Measurements from ENCODE around the gene S100A3. TPM values are rescaled to one million over a fixed set of nuclear protein-coding genes. Genes with fewer than 3 reads are reported as not detected.

S100A3 gene
- total RNA-seq, 1 donor from 2014 or later: not detected

GRCh38 chr1:153519242-153519641 lies 29.8 kb downstream of the S100A3 start:
- FAIRE-seq (no peak), DNase-seq (ENCODE audit: low spot score in 2 of 2) (no peak)

GRCh38 chr1:153515504-153516394 lies 33.3 kb downstream of the S100A3 start:
- DNase-seq (ENCODE audit: low spot score in 2 of 2) (no peak), FAIRE-seq (no peak)

GRCh38 chr1:153513666-153514065 lies 35.4 kb downstream of the S100A3 start:
- FAIRE-seq (no peak), DNase-seq (ENCODE audit: low spot score in 2 of 2) (no peak)

- FAIRE-seq (no peak), DNase-seq (ENCODE audit: low spot score in 2 of 2) (no peak)
These were observed 36.0 kb downstream of the S100A3 start for GRCh38 chr1:153513023-153513422.

GRCh38 chr1:153510984-153511410 lies 38.1 kb downstream of the S100A3 start:
- FAIRE-seq (no peak), DNase-seq (ENCODE audit: low spot score in 2 of 2) (peak; percentile 39 to 79)

- no peak for FAIRE-seq
- DNase-seq (ENCODE audit: low spot score in 2 of 2): peak in 1 of 2 donors; percentile 31
These were observed 39.2 kb downstream of the S100A3 start for GRCh38 chr1:153509729-153510354.

GRCh38 chr1:153509036-153509435 lies 40.0 kb downstream of the S100A3 start:
- FAIRE-seq: no peak
- DNase-seq (ENCODE audit: low spot score in 2 of 2): no peak

- no peak for DNase-seq (ENCODE audit: low spot score in 2 of 2)
- no peak for FAIRE-seq
These were observed 41.0 kb downstream of the S100A3 start for GRCh38 chr1:153507926-153508583.

GRCh38 chr1:153506831-153507413 lies 42.1 kb downstream of the S100A3 start:
- FAIRE-seq (no peak), DNase-seq (ENCODE audit: low spot score in 2 of 2) (no peak)

- no peak for FAIRE-seq
- no peak for DNase-seq (ENCODE audit: low spot score in 2 of 2)
These were observed 42.7 kb downstream of the S100A3 start for GRCh38 chr1:153506386-153506785.

GRCh38 chr1:153505576-153505975 lies 43.5 kb downstream of the S100A3 start:
- DNase-seq (ENCODE audit: low spot score in 2 of 2): no peak
- no peak for FAIRE-seq

GRCh38 chr1:153503766-153504165 lies 45.3 kb downstream of the S100A3 start:
- DNase-seq (ENCODE audit: low spot score in 2 of 2) (no peak), FAIRE-seq (no peak)

- DNase-seq (ENCODE audit: low spot score in 2 of 2) (no peak), FAIRE-seq (no peak)
These were observed 50.3 kb downstream of the S100A3 start for GRCh38 chr1:153498746-153499145.

Other genes starting within 250 kb of the S100A3 start
- gene PGLYRP3, start 236.3 kb downstream of the S100A3 start, total RNA-seq: not detected
- gene PGLYRP4, start 200.4 kb downstream of the S100A3 start, total RNA-seq: not detected
- gene S100A9, start 191.4 kb downstream of the S100A3 start, total RNA-seq: 28.9 TPM
- gene S100A12, start 173.6 kb downstream of the S100A3 start, total RNA-seq: 6.9 TPM
- gene S100A8, start 158.2 kb downstream of the S100A3 start, total RNA-seq: 7.3 TPM
- not detected for gene S100A7A, start 132.7 kb downstream of the S100A3 start, total RNA-seq
- gene S100A7, start 88.6 kb downstream of the S100A3 start, total RNA-seq: not detected
- gene S100A6, start 13.3 kb downstream of the S100A3 start, total RNA-seq: 9.8 TPM
- gene S100A5, start 8.3 kb downstream of the S100A3 start, total RNA-seq: not detected
- gene S100A4, start 3.5 kb downstream of the S100A3 start, total RNA-seq: 1.6 TPM
- not detected for gene S100A2, start 16.6 kb upstream of the S100A3 start, total RNA-seq
- 13.0 TPM for gene S100A16, start 63.9 kb upstream of the S100A3 start, total RNA-seq
- gene S100A14, start 67.1 kb upstream of the S100A3 start, total RNA-seq: not detected
- gene S100A13, start 78.2 kb upstream of the S100A3 start, total RNA-seq: 7.3 TPM
- 1.2 TPM for gene S100A1, start 79.2 kb upstream of the S100A3 start, total RNA-seq
- gene CHTOP, start 84.8 kb upstream of the S100A3 start, total RNA-seq: 55.0 TPM
- 46.1 TPM for gene SNAPIN, start 109.4 kb upstream of the S100A3 start, total RNA-seq
- gene ILF2, start 121.7 kb upstream of the S100A3 start, total RNA-seq: 240 TPM
- gene NPR1, start 129.4 kb upstream of the S100A3 start, total RNA-seq: 0.41 TPM
- gene INTS3, start 178.8 kb upstream of the S100A3 start, total RNA-seq: 29.8 TPM
- gene SLC27A3, start 226.1 kb upstream of the S100A3 start, total RNA-seq: 14.7 TPM

All from frontal cortex (tissue), 4 donors.